CD8-positive, alpha-beta memory T cell (primary cell): Measurements from ENCODE around the gene NGB. TPM values are rescaled to one million over a fixed set of nuclear protein-coding genes. Genes with fewer than 3 reads are reported as not detected.

Experiments
- CTCF ChIA-PET: fragments of 350-600 bp; sonication (Branson Sonifier 250); formaldehyde crosslinking; loops from one replicate; lab custom pipeline; 2021; ENCODE audit warnings: antibody characterized with exemption; lab: Charles Lee
- POLR2A ChIA-PET: fragments of 350-600 bp; sonication (Branson Sonifier 250); formaldehyde crosslinking; loops from one replicate; lab custom pipeline; 2021; ENCODE audit warnings: antibody characterized with exemption; lab: Charles Lee
- DNase-seq, 5 donors: peaks; one replicate each; pipeline versions ENCODE4 v3.0.0 to v3.0.0-alpha.2; 2020 to 2022; ENCODE audit warnings: mixed read lengths in 1 of 5
- H3K27ac ChIP-seq: one replicate; pipeline ENCODE4 v1.7.0; 2013; ENCODE audit warnings: low read depth, mild to moderate bottlenecking, low read length, moderate library complexity
- H3K27me3 ChIP-seq: 2 replicates; pipeline ENCODE4 v1.7.0; 2013; ENCODE audit warnings: low read length, mild to moderate bottlenecking; ENCODE audit not compliant: insufficient read depth, poor library complexity, severe bottlenecking
- H3K36me3 ChIP-seq: 2 replicates; pipeline ENCODE4 v1.7.0; 2013; ENCODE audit warnings: mild to moderate bottlenecking, low read length, moderate library complexity; ENCODE audit not compliant: insufficient read depth
- H3K4me1 ChIP-seq: 2 replicates; pipeline ENCODE4 v1.7.0; 2013; ENCODE audit warnings: mild to moderate bottlenecking, low read length, moderate library complexity; ENCODE audit not compliant: insufficient read depth
- H3K4me3 ChIP-seq: 2 replicates; pipeline ENCODE4 v1.7.0; 2013; ENCODE audit warnings: mild to moderate bottlenecking, low read length
- H3K9me3 ChIP-seq: 2 replicates; pipeline ENCODE4 v1.7.0; 2013; ENCODE audit warnings: mild to moderate bottlenecking, low read length
- H3K27ac Mint-ChIP-seq, 8 donors: one replicate each; pipeline ENCODE4 v1.8.0; 2020 to 2021; ENCODE audit warnings: mixed read lengths in 8 of 8, mild to moderate bottlenecking in 6 of 8, inconsistent platforms in 3 of 8, moderate library complexity in 3 of 8
- H3K27me3 Mint-ChIP-seq, 2 donors: one replicate each; pipeline ENCODE4 v1.8.0; 2020 to 2021; ENCODE audit warnings: mixed read lengths in 2 of 2, mild to moderate bottlenecking in 1 of 2, moderate library complexity in 1 of 2
- H3K36me3 Mint-ChIP-seq, 3 donors: one replicate each; pipeline ENCODE4 v1.8.0; 2020 to 2021; ENCODE audit warnings: mixed read lengths in 3 of 3, inconsistent platforms in 1 of 3, mild to moderate bottlenecking in 1 of 3
- H3K4me1 Mint-ChIP-seq, 3 donors: one replicate each; pipeline ENCODE4 v1.8.0; 2020 to 2021; ENCODE audit warnings: mixed read lengths in 3 of 3, inconsistent platforms in 1 of 3, mild to moderate bottlenecking in 1 of 3
- H3K4me3 Mint-ChIP-seq, 7 donors: one replicate each; pipeline ENCODE4 v1.8.0; 2020 to 2021; ENCODE audit warnings: mixed read lengths in 7 of 7, mild to moderate bottlenecking in 6 of 7, moderate library complexity in 4 of 7, inconsistent platforms in 2 of 7
- H3K9me3 Mint-ChIP-seq, 5 donors: one replicate each; pipeline ENCODE4 v1.8.0; 2020 to 2022; ENCODE audit warnings: mixed read lengths in 5 of 5, mild to moderate bottlenecking in 3 of 5, moderate library complexity in 2 of 5, inconsistent platforms in 1 of 5
- polyA plus RNA-seq: library from polyadenylated mRNA; unstranded; fragments of 300-500 nt; fragmentation: Illumina TruSeq; gene quantifications from one replicate; pipeline ENCODE4 v1.2.3, GENCODE V29; 2021
- total RNA-seq, 2 experiments: library from RNA; stranded (reverse); gene quantifications; one replicate each; pipeline ENCODE4 v1.2.3, GENCODE V29; 2021

The NGB gene
- total and polyA plus RNA-seq, 3 experiments from 2014 or later, result not detected

GRCh38 chr14:77239412-77239811, 31.6 kb downstream of the NGB start:
- Mint-ChIP-seq H3K27me3 (peaks cover under 1 to 2% of the 10 kb centered on the region in 2 donors), H3K36me3 (no peaks in the 10 kb centered on the region), H3K9me3 (no peaks in the 10 kb centered on the region), H3K27ac (no peak overlapping the region), H3K4me3 (no peak overlapping the region), H3K4me1 (no peaks in the 10 kb centered on the region)
- H3K36me3 ChIP-seq, result no peaks in the 10 kb centered on the region
- no peak overlapping the region for H3K4me3 ChIP-seq
- ChIA-PET POLR2A (no interaction called here), CTCF (no interaction called here)
- H3K4me1 ChIP-seq, result no peaks in the 10 kb centered on the region
- no peaks in the 10 kb centered on the region for H3K27me3 ChIP-seq
- no peak overlapping the region for H3K27ac ChIP-seq
- no peak for DNase-seq
- H3K9me3 ChIP-seq, result no peaks in the 10 kb centered on the region

- no peak for DNase-seq
- Histone ChIP-seq H3K27ac (no peak overlapping the region), H3K9me3 (no peaks in the 10 kb centered on the region), H3K36me3 (no peaks in the 10 kb centered on the region), H3K4me1 (no peaks in the 10 kb centered on the region), H3K27me3 (no peaks in the 10 kb centered on the region), H3K4me3 (no peak overlapping the region)
- Mint-ChIP-seq H3K27me3 (peaks cover 2 to 3% of the 10 kb centered on the region in 2 donors), H3K9me3 (no peaks in the 10 kb centered on the region), H3K27ac (no peak overlapping the region), H3K36me3 (no peaks in the 10 kb centered on the region), H3K4me3 (no peak overlapping the region), H3K4me1 (no peaks in the 10 kb centered on the region)
- CTCF ChIA-PET, result no interaction called here
- POLR2A ChIA-PET, result no interaction called here
Measured at GRCh38 chr14:77238996-77239395, 32.0 kb downstream of the NGB start.

- Mint-ChIP-seq H3K4me3 (no peak overlapping the region), H3K9me3 (no peaks in the 10 kb centered on the region), H3K27ac (no peak overlapping the region), H3K4me1 (no peaks in the 10 kb centered on the region), H3K36me3 (no peaks in the 10 kb centered on the region), H3K27me3 (peaks cover 2 to 6% of the 10 kb centered on the region in 2 donors)
- Histone ChIP-seq H3K4me3 (no peak overlapping the region), H3K36me3 (no peaks in the 10 kb centered on the region), H3K9me3 (no peaks in the 10 kb centered on the region), H3K27ac (no peak overlapping the region), H3K4me1 (no peaks in the 10 kb centered on the region), H3K27me3 (no peaks in the 10 kb centered on the region)
- DNase-seq, result no peak
- CTCF ChIA-PET, result no interaction called here
- POLR2A ChIA-PET, result no interaction called here
Measured at GRCh38 chr14:77238356-77238755, 32.6 kb downstream of the NGB start.

GRCh38 chr14:77236814-77237213, 34.2 kb downstream of the NGB start:
- DNase-seq, result no peak

GRCh38 chr14:77231721-77232120, 39.3 kb downstream of the NGB start:
- Histone ChIP-seq H3K27ac (no peak overlapping the region), H3K4me3 (no peak overlapping the region), H3K4me1 (no peaks in the 10 kb centered on the region), H3K9me3 (no peaks in the 10 kb centered on the region), H3K27me3 (no peaks in the 10 kb centered on the region), H3K36me3 (no peaks in the 10 kb centered on the region)
- Mint-ChIP-seq H3K9me3 (no peaks in the 10 kb centered on the region), H3K27me3 (peaks cover 3 to 11% of the 10 kb centered on the region in 2 donors), H3K4me1 (no peaks in the 10 kb centered on the region), H3K4me3 (no peak overlapping the region), H3K36me3 (peaks cover 0 to 4% (median 0%) of the 10 kb centered on the region in 3 donors), H3K27ac (no peak overlapping the region)
- ChIA-PET CTCF (no interaction called here), POLR2A (no interaction called here)
- DNase-seq, result no peak

More at GRCh38 chr14:77236814-77237213, 34.2 kb downstream of the NGB start:
- Mint-ChIP-seq H3K4me3 (no peak overlapping the region), H3K9me3 (no peaks in the 10 kb centered on the region), H3K36me3 (no peaks in the 10 kb centered on the region), H3K27me3 (peaks cover 1 to 6% of the 10 kb centered on the region in 2 donors), H3K4me1 (no peaks in the 10 kb centered on the region), H3K27ac (no peak overlapping the region)
- Histone ChIP-seq H3K4me1 (no peaks in the 10 kb centered on the region), H3K9me3 (no peaks in the 10 kb centered on the region), H3K4me3 (no peak overlapping the region), H3K27me3 (no peaks in the 10 kb centered on the region), H3K27ac (no peak overlapping the region), H3K36me3 (no peaks in the 10 kb centered on the region)
- ChIA-PET POLR2A (no interaction called here), CTCF (no interaction called here)

- Histone ChIP-seq H3K4me3 (no peak overlapping the region), H3K4me1 (no peaks in the 10 kb centered on the region), H3K27me3 (no peaks in the 10 kb centered on the region), H3K9me3 (no peaks in the 10 kb centered on the region), H3K36me3 (no peaks in the 10 kb centered on the region), H3K27ac (no peak overlapping the region)
- Mint-ChIP-seq H3K4me1 (no peaks in the 10 kb centered on the region), H3K27ac (no peak overlapping the region), H3K27me3 (peaks cover 3 to 11% of the 10 kb centered on the region in 2 donors), H3K36me3 (peaks cover 0 to 4% (median 0%) of the 10 kb centered on the region in 3 donors), H3K4me3 (no peak overlapping the region), H3K9me3 (no peaks in the 10 kb centered on the region)
- no peak for DNase-seq
- POLR2A ChIA-PET, result no interaction called here
- CTCF ChIA-PET, result no interaction called here
Measured at GRCh38 chr14:77230914-77231313, 40.1 kb downstream of the NGB start.

GRCh38 chr14:77228056-77228455, 43.0 kb downstream of the NGB start:
- Mint-ChIP-seq H3K9me3 (no peaks in the 10 kb centered on the region), H3K36me3 (peaks cover 0 to 4% (median 0%) of the 10 kb centered on the region in 3 donors), H3K27me3 (peaks cover 4 to 8% of the 10 kb centered on the region in 2 donors), H3K27ac (no peak overlapping the region), H3K4me1 (no peaks in the 10 kb centered on the region), H3K4me3 (no peak overlapping the region)
- ChIA-PET POLR2A (no interaction called here), CTCF (no interaction called here)
- Histone ChIP-seq H3K9me3 (no peaks in the 10 kb centered on the region), H3K27me3 (no peaks in the 10 kb centered on the region), H3K4me1 (no peaks in the 10 kb centered on the region), H3K36me3 (no peaks in the 10 kb centered on the region), H3K27ac (no peak overlapping the region), H3K4me3 (no peak overlapping the region)
- DNase-seq, result no peak

- H3K9me3 ChIP-seq, result no peaks in the 10 kb centered on the region
- POLR2A ChIA-PET, result no interaction called here
- no peaks in the 10 kb centered on the region for H3K9me3 Mint-ChIP-seq
Measured at GRCh38 chr14:77225892-77226557, 45.0 kb downstream of the NGB start.

More at GRCh38 chr14:77225892-77226557, 45.0 kb downstream of the NGB start:
- Histone ChIP-seq H3K4me3 (no peak overlapping the region), H3K36me3 (no peaks in the 10 kb centered on the region), H3K4me1 (no peaks in the 10 kb centered on the region), H3K27me3 (no peaks in the 10 kb centered on the region), H3K27ac (no peak overlapping the region)
- CTCF ChIA-PET, result no interaction called here
- H3K4me3 Mint-ChIP-seq, result no peak overlapping the region
- H3K4me1 Mint-ChIP-seq, result peaks cover 0 to 6% (median 4%) of the 10 kb centered on the region in 3 donors
- H3K36me3 Mint-ChIP-seq, result no peaks in the 10 kb centered on the region
- peaks cover 7 to 8% of the 10 kb centered on the region in 2 donors for H3K27me3 Mint-ChIP-seq
- no peak for DNase-seq
- no peak overlapping the region for H3K27ac Mint-ChIP-seq
